DOHH2 (cell line): ENCODE measurements around the gene IZUMO1.

Experiments
- EZH2phosphoT487 ChIP-seq: fragments of 200-600 bp; sonication (generic); IDR thresholded peaks from 2 replicates; pipeline ENCODE4 v1.6.1; 2017; ENCODE audit warnings: borderline replicate concordance, mild to moderate bottlenecking, antibody characterized with exemption, low read length, moderate library complexity, mixed read lengths
- TF ChIP-seq, protein P1 (sequence below): fragments of 200-600 bp; sonication (generic); IDR thresholded peaks from one replicate; pipeline ENCODE4 v1.5.1; 2014; ENCODE audit warnings: antibody characterized with exemption, mild to moderate bottlenecking, low read depth, low read length; ENCODE audit not compliant: poor library complexity, severe bottlenecking

- TF ChIP-seq, protein P1, sequence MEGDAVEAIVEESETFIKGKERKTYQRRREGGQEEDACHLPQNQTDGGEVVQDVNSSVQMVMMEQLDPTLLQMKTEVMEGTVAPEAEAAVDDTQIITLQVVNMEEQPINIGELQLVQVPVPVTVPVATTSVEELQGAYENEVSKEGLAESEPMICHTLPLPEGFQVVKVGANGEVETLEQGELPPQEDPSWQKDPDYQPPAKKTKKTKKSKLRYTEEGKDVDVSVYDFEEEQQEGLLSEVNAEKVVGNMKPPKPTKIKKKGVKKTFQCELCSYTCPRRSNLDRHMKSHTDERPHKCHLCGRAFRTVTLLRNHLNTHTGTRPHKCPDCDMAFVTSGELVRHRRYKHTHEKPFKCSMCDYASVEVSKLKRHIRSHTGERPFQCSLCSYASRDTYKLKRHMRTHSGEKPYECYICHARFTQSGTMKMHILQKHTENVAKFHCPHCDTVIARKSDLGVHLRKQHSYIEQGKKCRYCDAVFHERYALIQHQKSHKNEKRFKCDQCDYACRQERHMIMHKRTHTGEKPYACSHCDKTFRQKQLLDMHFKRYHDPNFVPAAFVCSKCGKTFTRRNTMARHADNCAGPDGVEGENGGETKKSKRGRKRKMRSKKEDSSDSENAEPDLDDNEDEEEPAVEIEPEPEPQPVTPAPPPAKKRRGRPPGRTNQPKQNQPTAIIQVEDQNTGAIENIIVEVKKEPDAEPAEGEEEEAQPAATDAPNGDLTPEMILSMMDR, result no peak
- no peak for TF ChIP-seq EZH2phosphoT487
These were observed 27.2 kb downstream of the IZUMO1 start, which contains the start of gene MAMSTR for GRCh38 chr19:48719263-48720171.
